ENCODE measurements around the gene MED13L.
A peak's percentile ranks its signal among the peaks of the same experiment; 100 is the strongest.
"Not testable (repeated sequence)": the region's sequence is repeated elsewhere in the genome, so short reads cannot be mapped to it uniquely, and the experiment has no call there.

The MED13L gene

DNA sequence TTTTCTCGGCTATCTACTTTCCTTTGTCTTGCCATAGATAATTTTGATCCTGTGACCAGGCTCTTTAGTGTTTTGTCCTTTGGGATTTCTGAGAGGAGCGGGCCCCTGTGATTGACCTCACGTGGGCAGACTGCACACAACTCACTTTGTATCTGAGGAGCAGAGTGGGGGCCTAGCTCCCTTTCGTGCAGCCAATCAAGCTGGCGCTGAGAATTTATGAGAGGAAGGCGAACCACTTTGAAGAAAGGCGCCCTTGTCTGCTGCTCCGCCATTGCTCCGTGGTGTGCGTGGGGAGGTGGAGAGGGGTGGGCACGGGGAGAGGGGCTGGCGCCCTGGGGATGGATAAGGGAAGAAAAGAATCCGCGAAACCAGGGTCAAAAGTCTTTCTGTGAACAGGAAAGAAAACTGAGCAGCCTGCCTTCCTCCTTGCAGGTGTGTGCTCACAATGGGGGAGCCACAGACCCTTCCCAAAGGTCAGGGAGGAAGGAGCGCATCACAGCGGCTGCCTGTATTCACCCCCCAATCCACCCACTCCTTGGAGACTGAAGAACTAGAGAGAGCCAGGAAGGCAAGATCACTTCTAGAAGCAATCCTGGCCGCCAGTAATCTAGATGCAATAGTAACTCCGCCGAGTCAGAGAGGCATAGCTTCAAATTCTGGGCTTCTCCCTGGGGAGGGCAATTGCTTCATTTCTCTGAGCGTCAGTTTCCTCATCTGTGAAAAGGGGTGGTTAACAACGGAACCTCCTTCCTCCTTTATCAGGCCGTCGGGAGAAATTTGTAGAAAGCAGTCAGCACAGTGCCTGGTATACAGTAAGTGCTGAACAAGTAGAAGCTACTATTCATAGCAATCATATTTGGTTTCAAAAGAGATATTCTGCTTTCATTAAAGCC, 24.9 kb upstream of the MED13L start:
- DNase-seq: no peak

DNA sequence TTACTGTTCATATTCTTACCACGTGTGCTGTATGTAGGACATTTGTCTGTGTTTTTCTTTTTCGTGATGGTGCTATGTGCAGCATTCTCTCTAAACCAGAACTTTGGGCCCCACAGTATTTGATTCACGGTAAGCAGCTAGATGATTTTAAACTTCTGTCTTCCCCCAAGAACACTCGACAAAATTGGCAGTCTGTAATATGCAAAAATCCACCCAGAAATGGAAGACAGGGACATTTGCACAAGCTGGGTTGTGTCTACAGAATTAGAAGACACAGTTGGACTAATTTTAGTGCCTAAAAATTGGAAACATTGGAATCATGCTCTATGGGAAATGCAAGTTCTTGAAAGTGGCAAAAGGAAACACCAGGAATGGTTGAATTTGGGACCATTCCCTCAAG, 24.1 kb upstream of the MED13L start:
- no peak for DNase-seq

- no peak for DNase-seq
These were observed 22.3 kb upstream of the MED13L start for GRCh38 chr12:116299665-116300328.

- no peak for DNase-seq
These were observed 21.6 kb upstream of the MED13L start for GRCh38 chr12:116299064-116299463.

DNA sequence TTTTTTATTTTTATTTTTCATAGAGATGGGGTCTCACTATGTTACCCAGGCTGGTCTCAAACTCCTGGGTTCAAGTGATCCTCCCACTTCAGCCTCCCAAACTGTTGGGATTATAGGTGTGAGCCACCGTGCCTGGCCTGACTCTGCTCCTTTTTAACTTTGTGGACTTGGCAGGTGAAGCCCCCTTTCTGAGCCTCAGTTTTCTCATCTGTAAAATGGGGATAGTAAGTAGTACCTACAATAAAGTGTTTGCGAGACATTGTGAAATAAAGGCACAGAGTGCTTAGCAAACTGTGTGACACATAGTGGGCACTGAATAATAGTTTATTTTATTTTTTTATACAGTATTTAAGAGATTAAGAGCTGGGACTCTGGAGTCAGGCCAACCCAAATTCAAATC, 21.1 kb upstream of the MED13L start:
- DNase-seq: no peak

- no peak for DNase-seq
These were observed 19.8 kb upstream of the MED13L start for GRCh38 chr12:116297224-116297834.

GRCh38 chr12:116295327-116296263, 18.1 kb upstream of the MED13L start:
- DNase-seq: no peak

DNA sequence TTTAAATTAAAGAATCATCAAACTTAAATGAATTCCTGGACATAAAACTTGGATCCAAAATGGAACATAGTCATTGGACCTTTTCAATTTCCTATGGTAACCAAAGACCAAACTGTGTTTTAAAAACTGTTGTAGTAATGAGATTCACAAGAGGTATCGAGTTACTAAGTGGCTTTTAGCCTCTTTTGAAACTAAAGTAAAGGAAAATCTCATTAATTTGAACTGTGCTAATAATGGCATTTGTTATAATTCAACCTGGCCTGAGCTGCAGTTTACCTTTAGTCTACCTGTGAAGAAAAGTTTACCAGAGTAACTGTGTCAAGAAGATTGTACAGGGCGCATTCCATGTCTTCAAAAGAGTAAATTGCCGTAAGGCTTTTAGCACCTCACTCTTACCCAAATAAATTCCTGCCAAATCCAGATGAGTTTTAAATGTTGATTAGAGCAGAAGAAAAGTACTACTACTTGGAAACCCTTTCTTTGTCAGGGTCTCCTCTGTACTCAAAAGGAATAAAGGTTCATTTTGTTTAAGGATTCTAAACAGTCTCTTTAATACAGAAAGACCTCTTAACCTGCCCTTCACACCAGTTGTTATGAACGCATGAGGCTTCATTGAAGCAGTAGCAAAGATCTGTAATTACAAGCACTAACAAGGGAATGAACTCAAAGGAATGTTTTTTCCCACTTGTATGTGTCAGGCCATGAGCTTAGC, 17.1 kb upstream of the MED13L start:
- no peak for DNase-seq

- DNase-seq: no peak
These were observed 16.4 kb upstream of the MED13L start for GRCh38 chr12:116293687-116294453.

- DNase-seq: no peak
These were observed 13.7 kb upstream of the MED13L start for GRCh38 chr12:116291218-116291617.

- DNase-seq: no peak
These were observed 11.2 kb upstream of the MED13L start for GRCh38 chr12:116288735-116289134.

DNA sequence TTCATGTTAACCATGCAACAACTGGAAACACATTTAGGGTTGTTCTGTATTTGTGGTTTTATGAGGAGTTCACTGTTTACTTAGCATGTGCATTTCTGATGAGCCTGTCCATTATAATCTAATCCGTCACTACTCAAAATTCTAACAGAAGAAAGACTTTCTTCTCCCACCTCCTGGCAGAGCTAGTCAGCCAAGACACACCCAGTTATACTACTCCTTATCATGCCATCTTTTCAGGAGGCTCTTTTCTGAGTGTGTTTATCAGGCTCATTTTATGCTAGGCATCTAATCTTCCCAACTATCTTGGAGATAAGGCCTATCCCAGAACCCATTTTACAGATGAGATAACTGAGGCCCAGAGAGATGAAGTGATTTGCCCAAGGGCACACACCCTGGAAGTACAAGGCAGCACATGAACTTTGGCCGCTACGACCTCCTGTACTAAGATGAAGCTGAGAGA, 10.4 kb upstream of the MED13L start:
- DNase-seq: no peak

DNA sequence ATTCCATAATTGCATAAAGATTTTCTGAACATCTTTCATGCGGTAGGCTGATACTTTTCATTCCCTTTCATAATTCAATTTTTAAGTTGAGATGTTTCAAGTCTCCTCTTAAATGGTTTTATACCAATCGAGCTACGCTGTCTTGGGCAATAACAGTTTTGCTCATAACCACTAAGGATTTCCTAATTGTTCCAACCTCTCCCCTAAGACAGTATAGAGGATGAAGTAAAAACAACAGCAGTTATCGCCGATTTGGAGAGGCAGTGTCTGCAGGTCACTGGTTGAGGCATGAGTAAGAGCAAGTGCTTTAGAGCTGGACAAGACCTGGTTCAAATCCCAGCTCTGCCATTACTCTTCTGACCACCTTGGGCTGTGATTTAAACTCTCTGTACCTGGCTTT, 6.9 kb upstream of the MED13L start:
- DNase-seq: no peak

DNA sequence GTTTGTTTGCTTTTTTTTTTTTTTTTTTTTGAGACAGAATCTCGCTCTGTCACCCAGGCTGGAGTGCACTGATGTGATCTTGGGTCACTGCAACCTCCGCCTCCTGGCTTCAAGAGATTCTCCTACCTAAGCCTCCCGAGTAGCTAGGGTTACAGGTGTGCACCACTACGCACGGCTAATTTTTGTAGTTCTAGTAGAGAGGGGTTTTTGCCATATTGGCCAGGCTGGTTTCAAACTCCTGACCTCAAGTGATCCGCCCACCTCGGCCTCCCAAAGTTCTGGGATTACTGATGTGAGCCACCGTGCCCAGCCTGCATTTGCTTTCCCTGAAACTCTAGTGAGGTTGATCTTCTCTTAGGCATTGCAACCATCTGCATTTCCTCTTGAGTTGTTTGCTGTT, 6.4 kb upstream of the MED13L start:
- not testable (repeated sequence) for DNase-seq

DNA sequence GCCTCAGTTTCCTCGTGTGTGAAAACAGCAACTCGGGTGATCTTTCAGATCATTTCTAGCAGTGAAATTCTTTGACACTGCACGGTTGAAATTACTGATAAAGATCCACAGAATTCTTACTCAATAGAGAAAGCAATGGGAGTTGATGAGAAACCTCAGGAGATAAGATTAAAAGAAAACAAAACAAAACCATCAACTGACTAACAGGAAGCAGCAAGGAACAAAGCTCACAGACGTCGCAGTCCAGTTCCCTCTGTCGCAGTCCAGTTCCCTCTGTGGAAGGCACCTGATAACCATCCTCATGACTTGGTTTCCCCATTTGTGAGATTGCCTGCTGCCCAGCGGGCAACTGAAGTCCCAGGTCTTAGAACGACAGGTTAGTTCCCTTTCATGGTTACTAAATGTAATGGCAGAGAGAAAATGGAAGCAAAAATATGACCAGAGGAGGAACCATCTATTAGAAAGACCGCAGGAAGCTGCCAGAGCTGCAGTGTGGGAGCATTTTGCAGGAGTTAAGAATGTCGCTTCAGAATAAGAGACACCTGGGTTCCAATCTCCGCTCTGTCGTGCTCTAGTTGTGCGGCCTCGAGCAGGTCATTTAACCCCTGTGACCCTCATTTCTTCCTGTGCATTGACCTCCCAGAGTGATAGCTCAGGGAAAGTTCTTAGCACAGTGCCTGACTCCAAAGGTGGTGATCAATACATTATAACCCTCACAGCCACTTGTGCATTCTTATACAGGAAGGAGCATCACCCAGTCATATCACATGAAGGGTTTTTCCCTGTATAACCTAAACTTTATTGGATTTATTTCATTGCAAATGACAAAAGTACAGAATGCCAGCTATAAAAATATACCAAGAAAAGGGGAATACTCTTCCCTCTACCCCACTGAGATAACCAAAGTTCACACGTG, 5.1 kb upstream of the MED13L start:
- no peak for DNase-seq

DNA sequence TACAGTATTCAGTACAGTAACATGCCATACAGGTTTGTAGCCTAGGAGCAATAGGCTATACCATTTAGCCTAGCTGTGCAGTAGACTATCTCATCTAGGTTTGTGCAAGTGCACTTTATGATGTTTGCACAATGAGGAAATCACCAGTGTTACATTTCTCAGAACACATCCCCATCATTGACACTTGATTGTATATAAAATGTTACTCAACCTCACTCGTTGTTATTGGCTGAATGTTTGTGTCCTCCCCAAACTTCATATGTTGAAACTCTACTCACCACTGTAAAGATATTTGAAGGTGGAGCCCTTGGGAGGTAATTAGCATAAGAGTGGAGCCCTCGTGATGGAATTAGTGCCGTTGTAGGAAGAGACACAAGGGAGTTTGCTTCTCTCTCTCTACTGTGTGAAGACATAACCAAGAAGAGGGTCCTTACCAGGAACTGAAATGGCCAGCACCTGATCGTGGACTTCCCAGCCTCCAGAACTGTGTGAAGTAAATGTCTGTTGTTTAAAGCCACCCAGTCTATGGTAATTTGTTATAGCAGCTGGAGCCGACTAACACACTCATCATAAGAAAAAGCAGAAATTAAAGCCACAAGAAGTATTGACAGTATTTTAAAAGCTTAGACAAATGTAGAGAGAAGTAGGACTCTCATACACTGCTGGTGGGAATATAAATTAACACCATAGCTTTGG, 3.2 kb upstream of the MED13L start:
- DNase-seq: no peak

- no peak for DNase-seq
These were observed 1.2 kb upstream of the MED13L start for GRCh38 chr12:116278667-116279066.

- no peak for DNase-seq
These were observed 760 bp upstream of the MED13L start for GRCh38 chr12:116278279-116278626.

GRCh38 chr12:116276652-116277466, 634 bp downstream of the MED13L start:
- DNase-seq: peak; percentile 79
